ENCODE data around the gene MEIS1. TPM values are rescaled to one million over a fixed set of nuclear protein-coding genes. Genes with fewer than 3 reads are reported as not detected.

Gene MEIS1
- total and polyA plus RNA-seq, 2 of the 8 experiments (the other 6 are each of a cell fraction or from before 2014, with no cell fraction given), result 0.17 to 1.2 TPM

DNA sequence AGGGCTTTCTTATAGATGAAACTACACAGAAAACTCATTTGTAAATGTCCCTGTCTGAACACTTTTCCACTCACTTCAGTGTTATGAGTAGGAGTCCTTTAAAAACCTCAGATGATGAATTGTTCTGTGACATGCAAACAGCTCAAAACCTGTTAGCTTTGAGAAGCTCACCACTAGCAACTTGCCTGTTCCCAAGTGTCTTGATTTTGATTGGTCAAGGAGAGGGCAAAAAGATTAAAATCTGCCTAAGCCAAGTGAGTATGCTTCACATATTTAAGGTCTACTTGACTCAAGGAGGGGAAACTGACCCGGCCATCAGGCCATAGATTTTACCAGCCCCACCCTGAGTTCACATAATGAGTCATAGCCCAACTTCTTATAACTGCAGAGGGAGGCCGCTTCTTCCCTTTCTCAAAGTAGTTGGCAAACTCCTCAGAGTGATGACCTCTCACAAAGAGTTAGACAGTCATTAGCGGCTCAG, 45.2 kb upstream of the MEIS1 start (continued):
- TF ChIP-seq POU5F1 (IDR thresholded peaks at IDR 0.05; ENCODE audit: low read depth, low read length), result no peak
- no peak for TF ChIP-seq PHF8 (conservative IDR thresholded peaks at IDR 0.05; ENCODE audit: low read depth, low read length)
- TF ChIP-seq, protein P1, sequence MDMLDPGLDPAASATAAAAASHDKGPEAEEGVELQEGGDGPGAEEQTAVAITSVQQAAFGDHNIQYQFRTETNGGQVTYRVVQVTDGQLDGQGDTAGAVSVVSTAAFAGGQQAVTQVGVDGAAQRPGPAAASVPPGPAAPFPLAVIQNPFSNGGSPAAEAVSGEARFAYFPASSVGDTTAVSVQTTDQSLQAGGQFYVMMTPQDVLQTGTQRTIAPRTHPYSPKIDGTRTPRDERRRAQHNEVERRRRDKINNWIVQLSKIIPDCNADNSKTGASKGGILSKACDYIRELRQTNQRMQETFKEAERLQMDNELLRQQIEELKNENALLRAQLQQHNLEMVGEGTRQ (IDR thresholded peaks at IDR 0.05; ENCODE audit: low read length), result no peak
- TF ChIP-seq ZNF274 (IDR thresholded peaks at IDR 0.05; ENCODE audit: borderline replicate concordance, extremely low read depth, low read length), result no peak

All from H1 (cell line).